A549 (cell line): Measurements from ENCODE around the gene GLRX3. TPM values are rescaled to one million over a fixed set of nuclear protein-coding genes. Genes with fewer than 3 reads are reported as not detected.
"Not testable (repeated sequence)": the region's sequence is repeated elsewhere in the genome, so short reads cannot be mapped to it uniquely, and the experiment has no call there.

Source experiments
- ATAC-seq, 2 experiments: fragments of 200-7000 bp in 1 of 2; fragments of >200 bp in 1 of 2; cut with Nextera tagmentation in 1 of 2; cut with Tn5 transposase in 1 of 2; 3 replicates each; pipeline versions ENCODE4 v1.8.0 to v1.9.1; 2018 to 2020; ENCODE audit warnings: mild to moderate bottlenecking in 1 of 2, moderate library complexity in 1 of 2
- CTCF ChIA-PET: fragments of 300-600 bp; sonication (Branson Sonifier 250); formaldehyde crosslinking; extraction: SDS; loops from one replicate; lab custom pipeline; 2021; ENCODE audit warnings: antibody characterized with exemption, inconsistent platforms; lab: Yijun Ruan, JAX
- POLR2A ChIA-PET: fragments of 350-600 bp; formaldehyde crosslinking; extraction: SDS; loops from one replicate; lab custom pipeline; 2021; ENCODE audit warnings: antibody characterized with exemption, inconsistent platforms; lab: Yijun Ruan, JAX
- DNase-seq, 2 experiments: peaks; one replicate each; pipeline versions ENCODE4 v3.0.0 to v3.0.0-alpha.2; 2011 to 2016; ENCODE audit warnings: low read depth in 1 of 2, low spot score in 1 of 2
- FAIRE-seq: peaks from 2 replicates; lab custom pipeline; 2011; peaks lifted over from hg19 to GRCh38; lab: Jason Lieb, UNC
- H3K27ac ChIP-seq, 2 experiments: fragments of >200 bp; sonication (Bioruptor Twin); formaldehyde crosslinking; 3 replicates each; pipeline ENCODE4 v1.5.1; 2016 to 2017
- H3K4me1 ChIP-seq: fragments of >200 bp; sonication (Bioruptor Twin); formaldehyde crosslinking; 3 replicates; pipeline ENCODE4 v1.6.1; 2016
- H3K4me2 ChIP-seq: fragments of >200 bp; sonication (Bioruptor Twin); formaldehyde crosslinking; 3 replicates; pipeline ENCODE4 v1.6.1; 2016
- H3K4me3 ChIP-seq: fragments of >200 bp; sonication (Bioruptor Twin); formaldehyde crosslinking; 3 replicates; pipeline ENCODE4 v1.5.1; 2016
- H3K9me3 ChIP-seq: fragments of >200 bp; sonication (Bioruptor Twin); formaldehyde crosslinking; 3 replicates; pipeline ENCODE4 v1.6.1; 2016
- BHLHE40 ChIP-seq: IDR thresholded peaks from 2 replicates; pipeline ENCODE4 v1.6.1; 2012; ENCODE audit warnings: low read depth, low read length, inconsistent platforms
- CBX2 ChIP-seq: fragments of 200-600 bp; sonication (generic); IDR thresholded peaks from 2 replicates; pipeline ENCODE4 v1.6.1; 2016; ENCODE audit warnings: low read depth, mild to moderate bottlenecking, borderline replicate concordance
- CEBPB ChIP-seq, 2 experiments: fragments of >200 bp in 1 of 2; sonication (Bioruptor Twin) in 1 of 2; formaldehyde crosslinking in 1 of 2; IDR thresholded peaks; 2 replicates each; pipeline ENCODE4 v1.6.1; 2012 to 2016
- CHD2 ChIP-seq: fragments of 150-350 bp; IDR thresholded peaks from 2 replicates; pipeline ENCODE4 v1.6.1; 2014; ENCODE audit warnings: low read length; ENCODE audit not compliant: partially characterized antibody
- ESRRA ChIP-seq: fragments of 150-350 bp; IDR thresholded peaks from 2 replicates; pipeline ENCODE4 v1.6.1; 2014; ENCODE audit warnings: mild to moderate bottlenecking, low read length, borderline replicate concordance
- FOXS1 ChIP-seq: fragments of 250-450 bp; sonication (Bioruptor Pico); IDR thresholded peaks from 2 replicates; pipeline ENCODE4 v1.5.0; 2020; ENCODE audit warnings: mild to moderate bottlenecking, moderate library complexity
- KDM1A ChIP-seq: fragments of 200-600 bp; sonication (generic); IDR thresholded peaks from 2 replicates; pipeline ENCODE4 v1.6.1; 2016; ENCODE audit warnings: low read depth, mild to moderate bottlenecking
- KDM5A ChIP-seq: fragments of 200-600 bp; sonication (generic); IDR thresholded peaks from 2 replicates; pipeline ENCODE4 v1.6.1; 2016; ENCODE audit warnings: antibody characterized with exemption, mild to moderate bottlenecking
- MAZ ChIP-seq: fragments of 150-350 bp; IDR thresholded peaks from 2 replicates; pipeline ENCODE4 v1.6.1; 2014; ENCODE audit warnings: antibody characterized with exemption, low read depth, low read length, borderline replicate concordance
- MYC ChIP-seq: IDR thresholded peaks from 2 replicates; pipeline ENCODE4 v1.6.1; 2012; ENCODE audit warnings: mild to moderate bottlenecking, inconsistent platforms, low read length, improper control_type of control experiment, borderline replicate concordance
- NR3C1 ChIP-seq: fragments of >200 bp; sonication (Bioruptor Twin); formaldehyde crosslinking; IDR thresholded peaks from 3 replicates; pipeline ENCODE4 v1.6.1; 2017
- POLR2AphosphoS2 ChIP-seq: conservative IDR thresholded peaks from 2 replicates; pipeline ENCODE4 v1.6.1; 2012; ENCODE audit warnings: low read length, improper control_type of control experiment, inconsistent platforms
- RARB ChIP-seq: fragments of 250-450 bp; sonication (Bioruptor Pico); IDR thresholded peaks from 2 replicates; pipeline ENCODE4 v1.8.0; 2021; ENCODE audit warnings: mild to moderate bottlenecking, moderate library complexity
- RCOR1 ChIP-seq: fragments of 150-350 bp; IDR thresholded peaks from 2 replicates; pipeline ENCODE4 v1.6.1; 2014; ENCODE audit warnings: antibody characterized with exemption, low read length, low read depth
- SMC3 ChIP-seq: fragments of >200 bp; sonication (Bioruptor Twin); formaldehyde crosslinking; IDR thresholded peaks from 3 replicates; pipeline ENCODE4 v1.6.1; 2018; ENCODE audit warnings: inconsistent platforms
- SREBF2 ChIP-seq: fragments of 450-650 bp; IDR thresholded peaks from 2 replicates; pipeline ENCODE4 v1.6.1; 2014; ENCODE audit warnings: mild to moderate bottlenecking, moderate library complexity
- TFCP2L1 ChIP-seq: fragments of 250-450 bp; sonication (Bioruptor Pico); IDR thresholded peaks from 2 replicates; pipeline ENCODE4 v1.5.0; 2021; ENCODE audit warnings: mild to moderate bottlenecking
- TP53 ChIP-seq: fragments of 250-450 bp; sonication (Bioruptor Pico); IDR thresholded peaks from 2 replicates; pipeline ENCODE4 v1.5.0; 2021; ENCODE audit warnings: mild to moderate bottlenecking, moderate library complexity
- ZC3H11A ChIP-seq: fragments of 450-650 bp; IDR thresholded peaks from 2 replicates; pipeline ENCODE4 v1.6.1; 2014; ENCODE audit warnings: antibody characterized with exemption, mild to moderate bottlenecking
- ZFP36 ChIP-seq: fragments of 450-650 bp; IDR thresholded peaks from 2 replicates; pipeline ENCODE4 v1.6.1; 2014; ENCODE audit warnings: borderline replicate concordance; ENCODE audit not compliant: partially characterized antibody
- WGBS: methylation state at CpG from one replicate; pipeline ENCODE4 v1.1.6; 2017; ENCODE audit errors: missing lambda C conversion rate; 5-methylcytosine and 5-hydroxymethylcytosine counted together
- polyA plus RNA-seq, 4 experiments: library from polyadenylated mRNA; depleted of rRNA in 3 of 4; stranded (reverse); fragments of >200 nt; fragmentation: RNase III in 1 of 4; extraction: RNeasy Plus Mini Kit Qiagen cat#74134 plus additional on column Dnase treatment in 1 of 4; gene quantifications; 2 replicates in 3 of 4; 3 replicates in 1 of 4; pipeline ENCODE4 v1.2.3, GENCODE V29; 2011 to 2017
- TF ChIP-seq, protein P1 (sequence below): fragments of >200 bp; sonication (Bioruptor Twin); formaldehyde crosslinking; IDR thresholded peaks from 3 replicates; pipeline ENCODE4 v1.6.1; 2016
- TF ChIP-seq, protein P2 (sequence below): fragments of 250-450 bp; sonication (Bioruptor Pico); IDR thresholded peaks from 2 replicates; pipeline ENCODE4 v1.5.0; 2021; ENCODE audit warnings: mild to moderate bottlenecking, moderate library complexity, borderline replicate concordance
- TF ChIP-seq, protein P3 (sequence below): fragments of 150-350 bp; IDR thresholded peaks from 2 replicates; pipeline ENCODE4 v1.6.1; 2014; ENCODE audit warnings: low read depth, mild to moderate bottlenecking, low read length
- TF ChIP-seq, protein P4 (sequence below): fragments of 450-650 bp; IDR thresholded peaks from 2 replicates; pipeline ENCODE4 v1.6.1; 2014; ENCODE audit warnings: antibody characterized with exemption

GLRX3 gene
- polyA plus RNA-seq, 2 of the 4 experiments (the other 2 are of a cell fraction), result 153 to 219 TPM

DNA sequence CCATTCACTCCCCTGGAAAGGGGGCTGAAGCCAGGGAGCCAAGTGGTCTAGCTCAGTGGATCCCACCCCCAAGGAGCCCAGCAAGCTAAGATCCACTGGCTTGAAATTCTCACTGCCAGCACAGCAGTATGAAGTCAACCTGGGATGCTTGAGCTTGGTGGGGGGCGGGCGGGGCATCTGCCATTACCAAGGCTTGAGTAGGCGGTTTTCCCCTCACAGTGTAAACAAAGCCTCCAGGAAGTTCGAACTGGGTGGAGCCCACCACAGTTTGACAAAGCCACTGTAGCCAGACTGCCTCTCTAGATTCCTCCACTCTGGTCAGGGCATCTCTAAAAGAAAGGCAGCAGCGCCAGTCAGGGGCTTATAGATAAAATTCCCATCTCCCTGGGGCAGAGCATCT lies 45.6 kb upstream of the GLRX3 start:
- ATAC-seq, DNase-seq, H3K27ac ChIP-seq, FAIRE-seq, H3K9me3 ChIP-seq, H3K4me2 ChIP-seq, H3K4me1 ChIP-seq, POLR2A ChIA-PET, H3K4me3 ChIP-seq: not testable (repeated sequence)
- 24% methylated on average over 3 of the region's 5 CpGs for WGBS
- CTCF ChIA-PET, result interaction anchor here (0.6 to 0.7 kb wide), 2 partner anchors 570 to 1059 kb away, joined by 3 read pairs; no protein-coding TSS in a partner anchor

DNA sequence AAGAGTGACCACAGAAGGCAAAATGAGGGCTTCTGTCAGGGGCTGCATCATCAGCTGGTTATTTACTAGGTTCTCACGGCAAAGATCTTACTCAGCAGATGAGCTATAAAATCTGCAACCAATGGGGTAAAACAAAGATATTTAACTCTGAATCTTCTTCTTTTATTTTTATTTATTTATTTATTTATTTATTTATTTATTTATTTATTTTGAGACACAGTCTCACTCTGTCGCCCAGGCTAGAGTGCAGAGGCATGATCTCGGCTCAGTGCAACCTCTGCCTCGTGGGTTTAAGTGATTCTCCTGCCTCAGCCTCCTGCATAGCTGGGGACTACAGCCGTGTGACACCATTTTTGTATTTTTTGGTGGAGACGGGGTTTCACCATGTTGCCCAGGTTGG lies 36.8 kb upstream of the GLRX3 start:
- no peak overlapping the region for H3K27ac ChIP-seq
- H3K4me1 ChIP-seq, result no peaks in the 10 kb centered on the region
- H3K4me3 ChIP-seq, result no peak overlapping the region
- POLR2A ChIA-PET, result interaction anchor here (2.4 kb wide), 1 partner anchor 11 kb away, joined by 10 read pairs; the partner anchor contains the start of gene C10orf143
- 72% methylated on average over 6 of the region's 6 CpGs for WGBS
- DNase-seq, result no peak
- TF ChIP-seq, protein P1, sequence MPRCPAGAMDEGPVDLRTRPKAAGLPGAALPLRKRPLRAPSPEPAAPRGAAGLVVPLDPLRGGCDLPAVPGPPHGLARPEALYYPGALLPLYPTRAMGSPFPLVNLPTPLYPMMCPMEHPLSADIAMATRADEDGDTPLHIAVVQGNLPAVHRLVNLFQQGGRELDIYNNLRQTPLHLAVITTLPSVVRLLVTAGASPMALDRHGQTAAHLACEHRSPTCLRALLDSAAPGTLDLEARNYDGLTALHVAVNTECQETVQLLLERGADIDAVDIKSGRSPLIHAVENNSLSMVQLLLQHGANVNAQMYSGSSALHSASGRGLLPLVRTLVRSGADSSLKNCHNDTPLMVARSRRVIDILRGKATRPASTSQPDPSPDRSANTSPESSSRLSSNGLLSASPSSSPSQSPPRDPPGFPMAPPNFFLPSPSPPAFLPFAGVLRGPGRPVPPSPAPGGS, result no peak
- TF ChIP-seq SREBF2 (no peak), TFCP2L1 (no peak), CHD2 (no peak), ZFP36 (no peak), BHLHE40 (no peak), TP53 (CRISPR knock-in tag) (no peak), FOXS1 (CRISPR knock-in tag) (no peak), MAZ (no peak), CBX2 (no peak), SMC3 (no peak), POLR2AphosphoS2 (no peak), NR3C1 (no peak), ESRRA (no peak), RCOR1 (no peak)
- TF ChIP-seq, protein P2, sequence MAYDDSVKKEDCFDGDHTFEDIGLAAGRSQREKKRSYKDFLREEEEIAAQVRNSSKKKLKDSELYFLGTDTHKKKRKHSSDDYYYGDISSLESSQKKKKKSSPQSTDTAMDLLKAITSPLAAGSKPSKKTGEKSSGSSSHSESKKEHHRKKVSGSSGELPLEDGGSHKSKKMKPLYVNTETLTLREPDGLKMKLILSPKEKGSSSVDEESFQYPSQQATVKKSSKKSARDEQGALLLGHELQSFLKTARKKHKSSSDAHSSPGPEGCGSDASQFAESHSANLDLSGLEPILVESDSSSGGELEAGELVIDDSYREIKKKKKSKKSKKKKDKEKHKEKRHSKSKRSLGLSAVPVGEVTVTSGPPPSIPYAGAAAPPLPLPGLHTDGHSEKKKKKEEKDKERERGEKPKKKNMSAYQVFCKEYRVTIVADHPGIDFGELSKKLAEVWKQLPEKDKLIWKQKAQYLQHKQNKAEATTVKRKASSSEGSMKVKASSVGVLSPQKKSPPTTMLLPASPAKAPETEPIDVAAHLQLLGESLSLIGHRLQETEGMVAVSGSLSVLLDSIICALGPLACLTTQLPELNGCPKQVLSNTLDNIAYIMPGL (CRISPR knock-in tag), result no peak
- TF ChIP-seq, protein P3, sequence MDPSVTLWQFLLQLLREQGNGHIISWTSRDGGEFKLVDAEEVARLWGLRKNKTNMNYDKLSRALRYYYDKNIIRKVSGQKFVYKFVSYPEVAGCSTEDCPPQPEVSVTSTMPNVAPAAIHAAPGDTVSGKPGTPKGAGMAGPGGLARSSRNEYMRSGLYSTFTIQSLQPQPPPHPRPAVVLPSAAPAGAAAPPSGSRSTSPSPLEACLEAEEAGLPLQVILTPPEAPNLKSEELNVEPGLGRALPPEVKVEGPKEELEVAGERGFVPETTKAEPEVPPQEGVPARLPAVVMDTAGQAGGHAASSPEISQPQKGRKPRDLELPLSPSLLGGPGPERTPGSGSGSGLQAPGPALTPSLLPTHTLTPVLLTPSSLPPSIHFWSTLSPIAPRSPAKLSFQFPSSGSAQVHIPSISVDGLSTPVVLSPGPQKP, result no peak
- TF ChIP-seq, protein P4, sequence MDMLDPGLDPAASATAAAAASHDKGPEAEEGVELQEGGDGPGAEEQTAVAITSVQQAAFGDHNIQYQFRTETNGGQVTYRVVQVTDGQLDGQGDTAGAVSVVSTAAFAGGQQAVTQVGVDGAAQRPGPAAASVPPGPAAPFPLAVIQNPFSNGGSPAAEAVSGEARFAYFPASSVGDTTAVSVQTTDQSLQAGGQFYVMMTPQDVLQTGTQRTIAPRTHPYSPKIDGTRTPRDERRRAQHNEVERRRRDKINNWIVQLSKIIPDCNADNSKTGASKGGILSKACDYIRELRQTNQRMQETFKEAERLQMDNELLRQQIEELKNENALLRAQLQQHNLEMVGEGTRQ, result no peak
- FAIRE-seq, result no peak
- no peak for ATAC-seq
- H3K4me2 ChIP-seq, result no peak overlapping the region
- CTCF ChIA-PET, result interaction anchor here (1.0 to 1.3 kb wide), 2 partner anchors 10 to 28 kb away, joined by 3 to 5 read pairs; no protein-coding TSS in a partner anchor
- H3K9me3 ChIP-seq, result no peaks in the 10 kb centered on the region

DNA sequence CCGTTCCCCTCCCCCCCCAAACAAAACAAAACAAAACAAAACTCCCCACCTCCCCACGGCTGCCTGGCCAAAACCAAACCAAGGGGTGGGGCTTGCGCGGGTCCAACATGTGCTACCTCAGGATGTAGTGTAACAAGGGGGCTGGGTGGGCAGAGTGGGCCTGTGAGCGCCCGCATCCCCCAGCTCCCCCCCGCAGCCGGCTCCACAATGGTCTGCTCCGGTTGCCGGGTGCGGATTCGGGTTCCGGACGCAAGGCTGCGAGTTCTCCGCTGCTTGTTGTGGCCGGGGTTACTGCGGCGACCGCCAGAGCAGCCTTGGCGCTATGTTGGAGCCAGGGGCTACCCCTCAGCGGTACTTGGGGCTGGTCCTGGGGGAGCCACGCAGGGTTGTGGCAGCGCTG lies 30.5 kb upstream of the GLRX3 start:
- no peak overlapping the region for H3K27ac ChIP-seq
- TF ChIP-seq MYC (no peak), RARB (CRISPR knock-in tag) (no peak), KDM1A (no peak), POLR2AphosphoS2 (no peak), CEBPB (IDR thresholded peaks at IDR 0.05) (no peak), ZC3H11A (no peak), KDM5A (no peak)
- TF ChIP-seq, all 56 proteins: peak for 0
- CTCF ChIA-PET, result interaction anchor here (0.6 to 1.6 kb wide), 2 partner anchors 22 to 355 kb away, joined by 3 to 5 read pairs; no protein-coding TSS in a partner anchor
- ATAC-seq (no peak), DNase-seq (no peak), FAIRE-seq (no peak)
- Histone ChIP-seq H3K4me2 (no peak overlapping the region), H3K4me1 (peaks cover 7% of the 10 kb centered on the region; the same call in 2 of the 3 replicates), H3K9me3 (no peaks in the 10 kb centered on the region), H3K4me3 (no peak overlapping the region)
- POLR2A ChIA-PET, result no interaction called here
- 95% methylated on average over 24 of the region's 24 CpGs for WGBS

DNA sequence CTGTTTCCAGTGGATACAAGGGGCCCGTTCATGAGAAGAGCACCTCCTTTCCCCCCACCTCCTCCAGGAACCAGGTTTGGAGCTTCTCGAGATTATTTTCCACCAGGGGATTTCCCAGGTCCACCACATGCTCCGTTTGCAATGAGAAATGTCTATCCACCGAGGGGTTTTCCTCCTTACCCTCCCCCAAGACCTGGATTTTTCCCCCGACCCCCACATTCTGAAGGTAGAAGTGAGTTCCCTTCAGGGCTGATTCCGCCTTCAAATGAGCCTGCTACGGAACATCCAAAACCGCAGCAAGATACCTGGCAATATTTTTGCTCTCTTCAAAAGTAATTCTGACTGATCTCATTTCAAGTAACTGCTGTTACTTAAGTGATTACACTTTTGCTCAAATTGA lies 28.0 kb upstream of the GLRX3 start:
- CTCF ChIA-PET, result interaction anchor here (0.6 kb wide), 1 partner anchor 22 kb away, joined by 3 read pairs; no protein-coding TSS in a partner anchor

More for the DNA sequence above, 28.0 kb upstream of the GLRX3 start:
- H3K4me3 ChIP-seq, H3K27ac ChIP-seq, H3K9me3 ChIP-seq, FAIRE-seq, DNase-seq, H3K4me2 ChIP-seq, POLR2A ChIA-PET, ATAC-seq: not testable (repeated sequence)
- 85% methylated on average over 8 of the region's 8 CpGs for WGBS
- H3K4me1 ChIP-seq, result peaks cover 13% of the 10 kb centered on the region; the same call in 2 of the 3 replicates
